H1 (cell line): ENCODE measurements around the gene MAN2A1. TPM values are rescaled to one million over a fixed set of nuclear protein-coding genes. Genes with fewer than 3 reads are reported as not detected.

ENCODE experiments used
- CTCF ChIA-PET: fragments of 300-600 bp; sonication (Branson Sonifier 250); formaldehyde crosslinking; loops from one replicate; lab custom pipeline; 2021; ENCODE audit not compliant: partially characterized antibody; lab: Charles Lee
- POLR2A ChIA-PET: fragments of 300-600 bp; sonication (Branson Sonifier 250); formaldehyde crosslinking; loops from one replicate; lab custom pipeline; 2021; ENCODE audit warnings: inconsistent platforms; ENCODE audit not compliant: partially characterized antibody; lab: Charles Lee
- DNase-seq, 2 experiments: peaks; one replicate each; pipeline versions ENCODE4 v3.0.0 to v3.0.0-alpha.2; 2010 to 2022; ENCODE audit warnings: low spot score in 2 of 2, low read depth in 1 of 2, mixed read lengths in 1 of 2
- FAIRE-seq: peaks from 2 replicates; lab custom pipeline; 2011; peaks lifted over from hg19 to GRCh38; lab: Jason Lieb, UNC
- H2AFZ ChIP-seq: 2 replicates; pipeline ENCODE4 v1.8.1; 2012; ENCODE audit warnings: low read length, inconsistent platforms
- H2AK5ac ChIP-seq: 2 replicates; pipeline ENCODE4 v1.6.1; 2013; ENCODE audit warnings: low read depth, low read length
- H2BK120ac ChIP-seq: replicated peaks from 2 replicates; pipeline ENCODE3; 2013; ENCODE audit warnings: low read depth, low read length, inconsistent platforms
- H2BK12ac ChIP-seq: 2 replicates; pipeline ENCODE4 v1.6.1; 2013; ENCODE audit warnings: low read depth, low read length
- H2BK15ac ChIP-seq: 2 replicates; pipeline ENCODE4 v1.6.1; 2013; ENCODE audit warnings: low read length
- H2BK20ac ChIP-seq: 2 replicates; pipeline ENCODE4 v1.6.1; 2013; ENCODE audit warnings: low read length
- H2BK5ac ChIP-seq: 2 replicates; pipeline ENCODE4 v1.6.1; 2013; ENCODE audit warnings: low read depth, low read length
- H3K14ac ChIP-seq: 2 replicates; pipeline ENCODE4 v1.6.1; 2013; ENCODE audit warnings: inconsistent platforms; ENCODE audit not compliant: insufficient read length
- H3K18ac ChIP-seq: 2 replicates; pipeline ENCODE4 v1.6.1; 2013; ENCODE audit warnings: low read length; ENCODE audit errors: extremely low read depth
- H3K23ac ChIP-seq: 2 replicates; pipeline ENCODE4 v1.6.1; 2013; ENCODE audit warnings: inconsistent platforms; ENCODE audit not compliant: insufficient read length
- H3K23me2 ChIP-seq: 2 replicates; pipeline ENCODE4 v1.6.1; 2013; ENCODE audit warnings: low read depth, low read length
- H3K27ac ChIP-seq: 2 replicates; pipeline ENCODE4 v1.6.1; 2011; ENCODE audit warnings: low read depth, low read length, inconsistent platforms
- H3K27me3 ChIP-seq, 4 experiments: replicated peaks in 1 of 4; 1 replicate in 1 of 4; 2 replicates in 3 of 4; pipeline versions ENCODE4 v1.6.1 to v1.8.1; 2011 to 2013; ENCODE audit warnings: low read length in 3 of 4, mild to moderate bottlenecking in 3 of 4, inconsistent platforms in 2 of 4, mixed read lengths in 2 of 4, moderate library complexity in 1 of 4; ENCODE audit not compliant: control insufficient read depth in 3 of 4, insufficient read depth in 3 of 4; ENCODE audit errors: extremely low read depth in 1 of 4
- H3K36me3 ChIP-seq, 4 experiments: 2 replicates each; pipeline versions ENCODE4 v1.6.1 to v1.8.1; 2011 to 2013; ENCODE audit warnings: mild to moderate bottlenecking in 4 of 4, low read length in 3 of 4, moderate library complexity in 2 of 4, control low read depth in 1 of 4, inconsistent platforms in 1 of 4; ENCODE audit not compliant: insufficient read depth in 4 of 4, control insufficient read depth in 2 of 4
- H3K4ac ChIP-seq: replicated peaks from 2 replicates; pipeline ENCODE3; 2013; ENCODE audit warnings: low read length, low read depth, mixed read lengths, inconsistent platforms; ENCODE audit not compliant: insufficient read length
- H3K4me1 ChIP-seq, 4 experiments: replicated peaks in 1 of 4; 1 replicate in 1 of 4; 2 replicates in 3 of 4; pipeline versions ENCODE4 v1.6.1 to v1.8.1; 2011 to 2013; ENCODE audit warnings: low read length in 3 of 4, inconsistent platforms in 2 of 4, mixed read lengths in 1 of 4; ENCODE audit not compliant: insufficient read depth in 4 of 4, control insufficient read depth in 3 of 4
- H3K4me2 ChIP-seq, 2 experiments: 2 replicates each; pipeline versions ENCODE4 v1.6.1 to v1.8.1; 2011 to 2013; ENCODE audit warnings: low read depth in 2 of 2, low read length in 2 of 2, control low read depth in 1 of 2, inconsistent platforms in 1 of 2, mild to moderate bottlenecking in 1 of 2; ENCODE audit not compliant: insufficient read depth in 1 of 2
- H3K4me3 ChIP-seq, 4 experiments: fragments of 200-600, 300-600 bp in 1 of 4; sonication (generic), shearing (Covaris generic), sonication (Bioruptor Twin) in 1 of 4; 2 replicates each; pipeline versions ENCODE4 v1.5.1 to v1.8.1; 2011 to 2016; ENCODE audit warnings: low read length in 4 of 4, low read depth in 3 of 4, control low read depth in 2 of 4, inconsistent platforms in 2 of 4, mild to moderate bottlenecking in 2 of 4, mixed read lengths in 1 of 4, moderate library complexity in 1 of 4; ENCODE audit not compliant: insufficient read depth in 2 of 4; ENCODE audit errors: extremely low read depth in 1 of 4
- H3K56ac ChIP-seq: replicated peaks from 2 replicates; pipeline ENCODE3; 2013; ENCODE audit warnings: low read depth, mild to moderate bottlenecking, mixed read lengths, low read length, inconsistent platforms; ENCODE audit not compliant: insufficient read length
- H3K79me1 ChIP-seq: 2 replicates; pipeline ENCODE4 v1.6.1; 2013; ENCODE audit warnings: low read depth, low read length, control low read depth
- H3K79me2 ChIP-seq, 2 experiments: 2 replicates each; pipeline versions ENCODE4 v1.6.1 to v1.8.1; 2012 to 2013; ENCODE audit warnings: low read length in 2 of 2, mild to moderate bottlenecking in 2 of 2, inconsistent platforms in 1 of 2; ENCODE audit not compliant: insufficient read depth in 2 of 2, control insufficient read depth in 1 of 2
- H3K9ac ChIP-seq, 4 experiments: replicated peaks in 1 of 4; 1 replicate in 1 of 4; 2 replicates in 3 of 4; pipeline versions ENCODE4 v1.6.1 to v1.8.1; 2011 to 2013; ENCODE audit warnings: low read depth in 3 of 4, low read length in 3 of 4, control low read depth in 2 of 4, mild to moderate bottlenecking in 2 of 4, moderate library complexity in 2 of 4, inconsistent platforms in 1 of 4; ENCODE audit errors: extremely low read depth in 1 of 4
- H3K9me3 ChIP-seq, 2 experiments: 2 replicates each; pipeline versions ENCODE4 v1.6.1 to v1.8.1; 2012 to 2013; ENCODE audit warnings: mild to moderate bottlenecking in 2 of 2, moderate library complexity in 2 of 2, control low read depth in 1 of 2, inconsistent platforms in 1 of 2, low read depth in 1 of 2, low read length in 1 of 2, mixed read lengths in 1 of 2; ENCODE audit not compliant: insufficient read depth in 2 of 2
- H4K20me1 ChIP-seq, 2 experiments: replicated peaks in 1 of 2; 2 replicates each; pipeline versions ENCODE3 to v1.8.1; 2011 to 2013; ENCODE audit warnings: inconsistent platforms in 2 of 2, low read length in 2 of 2, mild to moderate bottlenecking in 1 of 2; ENCODE audit not compliant: insufficient read depth in 2 of 2, control insufficient read depth in 1 of 2
- H4K5ac ChIP-seq: 2 replicates; pipeline ENCODE4 v1.6.1; 2013; ENCODE audit warnings: low read length, low read depth, mixed read lengths, inconsistent platforms; ENCODE audit not compliant: insufficient read length
- H4K8ac ChIP-seq: 2 replicates; pipeline ENCODE4 v1.8.0; 2013; ENCODE audit warnings: mild to moderate bottlenecking, moderate library complexity, low read length, inconsistent platforms; ENCODE audit not compliant: insufficient read depth; ENCODE audit errors: extremely low read depth
- H4K91ac ChIP-seq: replicated peaks from 2 replicates; pipeline ENCODE3; 2013; ENCODE audit warnings: low read length, mixed read lengths, inconsistent platforms; ENCODE audit not compliant: insufficient read length
- KDM1A ChIP-seq: fragments of 200-600, 300-600 bp; sonication (generic); IDR thresholded peaks from 2 replicates; pipeline ENCODE4 v1.7.1; 2016; ENCODE audit warnings: mild to moderate bottlenecking, low read length, borderline replicate concordance
- POLR2A ChIP-seq, 2 experiments: IDR thresholded peaks; 1 replicate in 1 of 2; 2 replicates in 1 of 2; pipeline ENCODE4 v1.6.1; 2011; ENCODE audit warnings: low read depth in 2 of 2, low read length in 2 of 2, mild to moderate bottlenecking in 2 of 2; ENCODE audit errors: control extremely low read depth in 1 of 2
- RNF2 ChIP-seq: fragments of 200-900, 300-1000 bp; sonication (generic); IDR thresholded peaks from 2 replicates; pipeline ENCODE4 v1.7.1; 2016; ENCODE audit warnings: borderline replicate concordance, low read depth, mild to moderate bottlenecking, antibody characterized with exemption, low read length; ENCODE audit not compliant: poor library complexity, severe bottlenecking; ENCODE audit errors: missing control alignments
- SIRT6 ChIP-seq: IDR thresholded peaks from one replicate; pipeline ENCODE4 v1.7.1; 2012; ENCODE audit warnings: low read length, inconsistent platforms
- SP1 ChIP-seq: IDR thresholded peaks from 2 replicates; pipeline ENCODE4 v1.6.1; 2011; ENCODE audit warnings: low read depth, low read length
- TBP ChIP-seq: IDR thresholded peaks from 2 replicates; pipeline ENCODE4 v1.6.1; 2011; ENCODE audit warnings: low read depth, low read length, improper control_type of control experiment
- WGBS, 2 experiments: shearing (Covaris generic) in 1 of 2; methylation state at CpG; one replicate each; pipeline versions ENCODE4 v1.1.6 to v1.1.7; 2013 to 2015; ENCODE audit warnings: low lambda C conversion rate in 2 of 2, mixed read lengths in 2 of 2, inconsistent platforms in 1 of 2, low coverage in 1 of 2, missing lambda C conversion rate in 1 of 2; ENCODE audit not compliant: insufficient replicate concordance in 2 of 2, insufficient coverage in 1 of 2, insufficient read length in 1 of 2; ENCODE audit errors: extremely low coverage in 1 of 2, missing lambda C conversion rate in 1 of 2; 5-methylcytosine and 5-hydroxymethylcytosine counted together
- polyA plus RNA-seq, 7 experiments: library from polyadenylated mRNA; depleted of rRNA in 3 of 7; stranded (reverse) in 5 of 7; unstranded in 2 of 7; fragments of >200 nt in 5 of 7; fragments of 200-250 nt in 2 of 7; gene quantifications; 1 replicate in 5 of 7; 2 replicates in 1 of 7; 4 replicates in 1 of 7; pipeline versions ENCODE4 v1.2.1 to v1.2.3, GENCODE V29; 2011 to 2013; ENCODE audit warnings: missing spikeins in 2 of 7, mixed read lengths in 2 of 7
- total RNA-seq: library from RNA; stranded (reverse); fragmentation: NEBNext Ultra II Directional; extraction: Animal tissue kit (Norgen Biotek cat#: 25700); gene quantifications from 2 replicates; pipeline ENCODE4 v1.2.1, GENCODE V29; 2021

MAN2A1 gene
- total and polyA plus RNA-seq, 2 of the 8 experiments (the other 6 are each of a cell fraction or from before 2014, with no cell fraction given): 29.1 to 102 TPM

- Histone ChIP-seq H3K79me1 (no peaks in the 10 kb centered on the region), H3K9me3 (no peaks in the 10 kb centered on the region), H3K56ac (no peak overlapping the region), H3K4me2 (no peak overlapping the region), H2AFZ (no peak overlapping the region), H3K27ac (no peak overlapping the region), H3K79me2 (no peaks in the 10 kb centered on the region), H4K8ac (no peak overlapping the region), H3K14ac (no peak overlapping the region), H4K5ac (no peak overlapping the region), H3K23ac (no peak overlapping the region), H2AK5ac (no peak overlapping the region), H3K4ac (no peak overlapping the region), H2BK12ac (no peak overlapping the region), H4K20me1 (no peaks in the 10 kb centered on the region), H3K27me3 (no peaks in the 10 kb centered on the region), H3K36me3 (no peaks in the 10 kb centered on the region), H2BK20ac (no peak overlapping the region), H3K4me1 (no peaks in the 10 kb centered on the region), H3K18ac (no peak overlapping the region), H3K23me2 (no peaks in the 10 kb centered on the region), H3K4me3 (no peak overlapping the region), H4K91ac (no peak overlapping the region), H2BK15ac (no peak overlapping the region), H2BK5ac (no peak overlapping the region), H3K9ac (no peak overlapping the region), H2BK120ac (no peak overlapping the region)
- ChIA-PET POLR2A (no interaction called here), CTCF (interaction anchor here (1.2 kb wide), 1 partner anchor 12 kb away, joined by 3 read pairs; no protein-coding TSS in a partner anchor)
- 87% methylated on average over 6 of the region's 6 CpGs; no CpG with 5 or more reads in 1 of the 2 experiments for whole genome bisulfite sequencing, 2 experiments
- FAIRE-seq: no peak
- TF ChIP-seq POLR2A (IDR thresholded peaks at IDR 0.05; ENCODE audit: control extremely low read depth in 1 of 2, low read depth in 2 of 2, low read length in 2 of 2) (no peak), KDM1A (no peak), TBP (no peak), SP1 (no peak), RNF2 (no peak), SIRT6 (no peak)
- DNase-seq: no peak
Measured at GRCh38 chr5:109877670-109878045, 187.9 kb downstream of the MAN2A1 start.
